Ectodermal cell (in vitro differentiated cells): ENCODE data around the gene H6PD. TPM values are rescaled to one million over a fixed set of nuclear protein-coding genes. Genes with fewer than 3 reads are reported as not detected.

Experiments
- H3K27ac ChIP-seq: 2 replicates; pipeline ENCODE4 v1.7.0; 2013; ENCODE audit warnings: mild to moderate bottlenecking, low read depth, low read length; ENCODE audit not compliant: insufficient read depth, poor library complexity, severe bottlenecking
- H3K27me3 ChIP-seq: 2 replicates; pipeline ENCODE4 v1.7.0; 2013; ENCODE audit warnings: mild to moderate bottlenecking, low read length; ENCODE audit not compliant: insufficient read depth, control insufficient read depth, poor library complexity, severe bottlenecking
- H3K36me3 ChIP-seq: one replicate; pipeline ENCODE4 v1.7.0; 2013; ENCODE audit warnings: low read length; ENCODE audit not compliant: control insufficient read depth, insufficient read depth
- H3K4me1 ChIP-seq: one replicate; pipeline ENCODE4 v1.7.0; 2013; ENCODE audit warnings: low read length; ENCODE audit not compliant: control insufficient read depth, insufficient read depth
- H3K4me3 ChIP-seq: 2 replicates; pipeline ENCODE4 v1.7.0; 2013; ENCODE audit warnings: low read depth, low read length, control low read depth; ENCODE audit not compliant: insufficient read depth
- H3K9me3 ChIP-seq: 2 replicates; pipeline ENCODE4 v1.7.0; 2013; ENCODE audit warnings: mild to moderate bottlenecking, low read length, moderate library complexity; ENCODE audit not compliant: control insufficient read depth
- WGBS, 2 experiments: methylation state at CpG; one replicate each; pipeline ENCODE4 v1.1.7; 2013; ENCODE audit warnings: missing lambda C conversion rate in 2 of 2; 5-methylcytosine and 5-hydroxymethylcytosine counted together
- polyA plus RNA-seq, 4 experiments: library from polyadenylated mRNA; stranded (reverse); fragments of 50-300 nt; gene quantifications; one replicate each; pipeline ENCODE4 v1.2.3, GENCODE V29; 2013

H6PD gene, protein sequence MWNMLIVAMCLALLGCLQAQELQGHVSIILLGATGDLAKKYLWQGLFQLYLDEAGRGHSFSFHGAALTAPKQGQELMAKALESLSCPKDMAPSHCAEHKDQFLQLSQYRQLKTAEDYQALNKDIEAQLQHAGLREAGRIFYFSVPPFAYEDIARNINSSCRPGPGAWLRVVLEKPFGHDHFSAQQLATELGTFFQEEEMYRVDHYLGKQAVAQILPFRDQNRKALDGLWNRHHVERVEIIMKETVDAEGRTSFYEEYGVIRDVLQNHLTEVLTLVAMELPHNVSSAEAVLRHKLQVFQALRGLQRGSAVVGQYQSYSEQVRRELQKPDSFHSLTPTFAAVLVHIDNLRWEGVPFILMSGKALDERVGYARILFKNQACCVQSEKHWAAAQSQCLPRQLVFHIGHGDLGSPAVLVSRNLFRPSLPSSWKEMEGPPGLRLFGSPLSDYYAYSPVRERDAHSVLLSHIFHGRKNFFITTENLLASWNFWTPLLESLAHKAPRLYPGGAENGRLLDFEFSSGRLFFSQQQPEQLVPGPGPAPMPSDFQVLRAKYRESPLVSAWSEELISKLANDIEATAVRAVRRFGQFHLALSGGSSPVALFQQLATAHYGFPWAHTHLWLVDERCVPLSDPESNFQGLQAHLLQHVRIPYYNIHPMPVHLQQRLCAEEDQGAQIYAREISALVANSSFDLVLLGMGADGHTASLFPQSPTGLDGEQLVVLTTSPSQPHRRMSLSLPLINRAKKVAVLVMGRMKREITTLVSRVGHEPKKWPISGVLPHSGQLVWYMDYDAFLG
- polyA plus RNA-seq (2013, experiment 1 of 4), result 12.4 TPM
- polyA plus RNA-seq (2013, experiment 2 of 4), result 15.5 TPM
- polyA plus RNA-seq (2013, experiment 3 of 4), result 10.8 TPM
- 13.6 TPM for polyA plus RNA-seq (2013, experiment 4 of 4)

DNA sequence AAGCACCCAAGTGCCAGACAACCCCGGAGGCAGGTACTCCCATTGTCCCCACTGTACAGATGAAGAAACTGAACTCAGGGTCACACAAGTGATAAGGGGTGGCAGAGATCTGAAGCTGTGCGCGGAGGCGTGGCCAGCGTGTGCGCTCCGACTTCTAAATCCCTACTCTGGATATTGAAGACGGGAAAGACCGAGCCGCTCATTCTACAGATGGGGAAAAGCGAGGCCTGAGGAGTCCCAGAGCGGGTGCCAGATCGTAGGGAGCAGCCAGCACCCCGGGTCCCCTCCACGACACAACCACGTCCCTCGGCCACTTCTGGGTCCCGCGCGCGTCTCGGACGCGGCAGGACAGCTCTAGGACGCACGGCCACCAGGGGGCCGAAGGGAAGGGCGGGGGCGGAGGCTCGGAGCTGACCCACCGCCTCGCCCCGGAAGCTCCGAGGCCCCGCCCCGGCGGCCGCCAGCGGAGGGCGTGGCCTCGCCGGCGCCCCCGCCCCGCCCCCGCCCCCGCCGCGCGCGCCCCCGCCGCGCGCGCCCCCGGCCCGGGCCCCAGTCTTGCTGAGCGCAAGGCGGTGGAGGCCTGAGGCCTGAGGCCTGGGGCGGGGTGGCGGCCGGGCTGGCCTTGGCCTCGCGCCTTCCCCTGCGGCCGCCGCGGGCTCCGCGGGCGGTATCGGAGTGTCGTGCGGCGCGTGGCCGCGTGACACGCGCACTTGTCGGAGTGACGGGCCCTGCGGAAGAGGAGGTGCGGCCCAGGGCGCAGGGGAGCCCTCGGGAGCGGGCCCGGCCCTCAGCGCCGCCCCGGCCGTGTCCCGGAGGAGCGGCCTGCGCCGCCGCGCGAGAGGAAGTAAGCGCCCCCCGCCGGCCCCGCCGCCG lies at the start of gene H6PD:
TSS of gene H6PD (plus strand) at position 552 of the 873 bp plus-strand sequence. CDS start 10,161 bp downstream, outside the sequence.
- Histone ChIP-seq H3K4me3 (peak within 1 kb of the TSS; percentile 76), H3K36me3 (no peaks in the 10 kb centered on the region), H3K27me3 (no peaks in the 10 kb centered on the region), H3K4me1 (no peaks in the 10 kb centered on the region), H3K27ac (no peak within 1 kb of the TSS), H3K9me3 (no peaks in the 10 kb centered on the region)
- 2% methylated on average over 106 of the region's 106 CpGs for WGBS, 2 experiments

DNA sequence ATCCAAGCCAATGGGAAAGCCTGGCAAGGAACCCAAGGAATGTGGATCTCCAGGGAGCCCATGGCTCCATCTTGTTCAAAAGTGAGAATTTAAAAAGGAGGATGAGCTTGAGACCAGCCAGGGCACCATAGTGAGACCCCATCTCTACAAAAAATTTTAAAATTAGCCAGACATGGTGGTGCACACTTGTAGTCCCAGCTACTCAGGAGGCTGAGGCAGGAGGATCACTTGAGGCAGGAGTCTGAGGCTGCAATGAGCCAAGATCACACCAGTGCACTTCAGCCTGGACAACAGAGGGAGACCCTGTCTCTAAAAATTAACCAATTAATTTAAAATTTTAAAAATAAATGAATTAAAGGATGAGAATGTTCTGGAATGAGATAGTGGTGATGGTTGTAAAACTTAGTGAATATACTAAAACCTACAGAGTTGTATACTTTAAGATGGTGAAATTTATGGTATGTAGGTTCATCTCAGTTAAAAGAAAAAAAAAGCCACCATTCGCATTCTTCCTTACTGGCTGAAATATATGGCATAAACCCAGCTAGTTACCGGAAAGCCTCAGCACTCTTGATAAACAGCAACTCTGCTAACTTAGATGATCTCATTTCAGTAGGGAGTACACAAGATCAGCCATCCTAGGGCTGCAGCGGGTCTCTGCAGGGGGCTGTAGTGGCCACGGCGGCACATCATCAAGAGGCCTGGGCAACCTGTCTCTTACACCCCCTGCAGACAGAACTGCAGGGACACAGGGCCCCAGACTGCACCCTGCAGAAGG lies 48.3 kb upstream of the H6PD start:
- WGBS, 2 experiments, result 70 to 77% methylated on average over 5 of the region's 5 CpGs
- no peak overlapping the region for H3K4me3 ChIP-seq
- no peaks in the 10 kb centered on the region for H3K9me3 ChIP-seq
- H3K27me3 ChIP-seq, result peaks cover 28% of the 10 kb centered on the region
- H3K36me3 ChIP-seq, result no peaks in the 10 kb centered on the region
- no peak overlapping the region for H3K27ac ChIP-seq
- H3K4me1 ChIP-seq, result no peaks in the 10 kb centered on the region

DNA sequence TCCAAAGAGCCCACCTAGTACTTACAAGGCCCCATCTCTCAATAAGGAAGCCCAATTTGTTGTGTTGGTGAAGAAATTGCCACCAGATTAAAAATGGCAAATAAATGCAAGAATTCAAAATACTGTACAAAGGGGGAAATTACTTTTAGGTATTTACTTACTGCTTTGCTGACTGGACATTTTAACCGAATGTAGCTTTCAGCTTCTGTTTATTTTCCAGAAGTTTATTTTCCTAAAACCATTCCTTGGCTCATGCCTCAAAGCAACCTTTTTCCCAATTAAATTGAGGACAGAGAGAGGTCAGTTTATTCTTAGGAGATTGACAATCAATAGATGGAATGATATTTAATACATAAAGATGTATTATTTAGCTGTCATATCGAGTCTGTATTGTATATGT lies 47.6 kb upstream of the H6PD start:
- no peak overlapping the region for H3K4me3 ChIP-seq
- peaks cover 20% of the 10 kb centered on the region for H3K27me3 ChIP-seq
- WGBS, 2 experiments, result 80 to 100% methylated on average over 2 of the region's 2 CpGs
- no peaks in the 10 kb centered on the region for H3K9me3 ChIP-seq
- H3K36me3 ChIP-seq, result no peaks in the 10 kb centered on the region
- H3K27ac ChIP-seq, result no peak overlapping the region
- H3K4me1 ChIP-seq, result no peaks in the 10 kb centered on the region

DNA sequence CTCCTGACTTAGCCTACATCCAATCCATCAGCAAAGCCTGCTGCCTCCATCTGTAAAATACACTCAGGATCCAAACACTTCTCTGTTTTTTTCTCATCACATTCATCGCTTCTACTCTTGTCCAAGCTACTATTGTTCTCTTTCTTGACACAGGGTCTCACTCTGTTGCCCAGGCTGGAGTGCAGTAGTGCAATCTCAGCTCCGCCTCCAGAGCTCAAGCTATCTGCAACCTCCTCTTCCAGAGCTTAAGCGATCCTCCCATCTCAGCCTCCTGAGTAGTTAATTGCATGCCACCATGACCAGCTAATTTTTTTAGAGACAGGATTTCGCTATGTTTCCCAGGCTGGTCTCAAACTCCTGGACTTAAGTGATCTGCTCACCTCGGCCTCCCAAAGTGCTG lies 44.3 kb upstream of the H6PD start:
- 93 to 95% methylated on average over 5 of the region's 5 CpGs for WGBS, 2 experiments
- H3K27me3 ChIP-seq, result no peaks in the 10 kb centered on the region
- no peaks in the 10 kb centered on the region for H3K9me3 ChIP-seq
- H3K4me3 ChIP-seq, result no peak overlapping the region
- no peaks in the 10 kb centered on the region for H3K36me3 ChIP-seq
- H3K4me1 ChIP-seq, result no peaks in the 10 kb centered on the region
- H3K27ac ChIP-seq, result no peak overlapping the region

DNA sequence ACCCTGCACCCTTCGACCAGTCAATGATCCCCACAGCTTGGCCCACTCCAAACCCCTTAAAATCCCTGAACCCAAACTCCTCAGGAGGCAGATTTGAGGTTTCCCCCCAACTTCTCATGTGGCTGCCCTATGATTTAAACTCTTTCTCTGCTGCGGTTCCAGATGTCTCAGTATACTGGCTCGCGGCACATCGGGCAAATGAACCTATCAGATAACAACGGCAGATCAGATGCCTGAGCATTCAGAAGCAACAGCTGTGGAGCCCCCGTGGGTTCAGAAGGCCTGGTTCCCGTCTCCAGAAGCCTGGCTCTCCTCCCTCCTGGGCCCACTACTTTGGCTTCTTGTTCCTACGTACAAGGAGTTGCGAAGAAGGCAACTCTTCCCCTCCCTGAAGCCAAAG lies 43.3 kb upstream of the H6PD start:
- peaks cover 2% of the 10 kb centered on the region for H3K27me3 ChIP-seq
- no peaks in the 10 kb centered on the region for H3K9me3 ChIP-seq
- no peak overlapping the region for H3K27ac ChIP-seq
- WGBS, 2 experiments, result 93 to 94% methylated on average over 10 of the region's 10 CpGs
- no peaks in the 10 kb centered on the region for H3K4me1 ChIP-seq
- H3K4me3 ChIP-seq, result no peak overlapping the region
- no peaks in the 10 kb centered on the region for H3K36me3 ChIP-seq

DNA sequence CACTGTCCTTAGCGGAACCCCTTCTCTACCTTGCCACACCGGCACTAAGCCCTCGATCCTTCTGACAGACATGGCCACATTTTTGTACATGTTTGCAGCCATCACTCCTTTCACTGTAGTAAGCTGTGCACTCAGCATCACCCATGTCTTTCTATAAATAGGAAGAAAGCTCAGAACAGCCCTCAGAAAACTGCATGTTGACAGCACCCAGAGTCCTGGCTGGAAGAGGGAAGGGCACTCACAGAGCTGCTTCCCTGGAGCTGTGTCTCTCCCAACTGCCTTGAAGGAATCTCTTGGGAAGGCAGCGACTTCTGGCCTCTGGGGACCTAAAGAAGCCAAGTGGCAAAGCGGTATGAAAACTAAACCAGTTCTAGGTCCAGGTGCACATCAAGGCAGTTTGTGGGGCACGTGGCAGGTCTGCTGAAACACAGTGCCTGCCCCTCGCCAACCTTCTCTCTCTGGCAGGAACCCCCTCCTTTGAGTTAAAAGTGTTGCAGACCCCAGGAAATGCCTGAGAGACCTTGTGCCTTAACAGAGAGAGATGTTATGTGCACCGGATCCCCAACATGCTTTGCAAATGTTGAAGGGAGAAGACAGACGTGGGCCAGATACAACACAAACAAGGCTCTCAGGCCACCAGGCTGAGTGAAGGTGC lies 41.9 kb upstream of the H6PD start:
- Histone ChIP-seq H3K27ac (no peak overlapping the region), H3K9me3 (no peaks in the 10 kb centered on the region), H3K36me3 (no peaks in the 10 kb centered on the region), H3K4me1 (no peaks in the 10 kb centered on the region), H3K4me3 (no peak overlapping the region), H3K27me3 (peaks cover 17% of the 10 kb centered on the region)
- 89 to 91% methylated on average over 9 of the region's 9 CpGs for WGBS, 2 experiments

DNA sequence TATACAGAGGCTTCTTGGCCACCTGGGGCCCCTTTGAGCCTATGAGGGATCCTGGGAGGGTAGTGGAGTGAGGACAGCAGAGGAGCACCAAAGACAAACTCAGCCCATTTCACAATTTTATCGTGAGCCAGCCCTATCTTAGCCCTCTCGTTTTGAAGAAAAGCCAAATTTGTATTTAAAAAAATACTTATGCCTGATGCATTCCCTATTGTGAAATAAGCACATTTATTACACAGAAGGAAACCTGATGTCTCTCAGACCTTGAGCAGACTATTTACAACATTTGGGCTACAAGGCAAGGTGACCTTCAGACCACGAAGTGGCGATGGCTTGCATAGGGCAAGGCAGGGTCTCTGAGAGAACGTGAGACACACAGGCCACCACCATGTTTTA lies 41.3 kb upstream of the H6PD start:
- Histone ChIP-seq H3K36me3 (no peaks in the 10 kb centered on the region), H3K27ac (no peak overlapping the region), H3K9me3 (no peaks in the 10 kb centered on the region), H3K27me3 (peaks cover 22% of the 10 kb centered on the region), H3K4me1 (peaks cover 3% of the 10 kb centered on the region), H3K4me3 (no peak overlapping the region)
- 96 to 98% methylated on average over 5 of the region's 5 CpGs for WGBS, 2 experiments

DNA sequence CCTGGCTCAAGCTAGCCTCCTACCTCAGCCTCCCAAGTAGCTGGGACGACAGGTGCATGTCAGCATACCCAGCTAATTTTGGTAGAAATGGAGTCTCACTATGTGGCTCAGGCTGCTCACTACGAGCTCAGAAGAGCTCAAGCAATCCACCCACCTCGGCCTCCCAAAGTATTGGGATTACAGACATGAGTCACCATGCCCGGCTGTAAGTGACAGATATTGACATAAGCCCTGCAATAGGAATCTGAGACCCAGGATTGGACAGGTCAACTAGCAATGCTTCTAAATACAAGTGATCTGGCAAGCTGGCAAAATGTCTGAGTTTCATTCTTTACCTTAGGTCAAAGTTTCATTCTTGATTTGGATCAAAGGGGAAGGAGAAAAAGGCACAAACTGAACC lies 40.5 kb upstream of the H6PD start:
- WGBS, 2 experiments, result 90 to 91% methylated on average over 4 of the region's 4 CpGs
- H3K27me3 ChIP-seq, result peaks cover 30% of the 10 kb centered on the region
- H3K4me1 ChIP-seq, result peaks cover 7% of the 10 kb centered on the region
- no peak overlapping the region for H3K27ac ChIP-seq
- no peaks in the 10 kb centered on the region for H3K36me3 ChIP-seq
- no peak overlapping the region for H3K4me3 ChIP-seq
- no peaks in the 10 kb centered on the region for H3K9me3 ChIP-seq

DNA sequence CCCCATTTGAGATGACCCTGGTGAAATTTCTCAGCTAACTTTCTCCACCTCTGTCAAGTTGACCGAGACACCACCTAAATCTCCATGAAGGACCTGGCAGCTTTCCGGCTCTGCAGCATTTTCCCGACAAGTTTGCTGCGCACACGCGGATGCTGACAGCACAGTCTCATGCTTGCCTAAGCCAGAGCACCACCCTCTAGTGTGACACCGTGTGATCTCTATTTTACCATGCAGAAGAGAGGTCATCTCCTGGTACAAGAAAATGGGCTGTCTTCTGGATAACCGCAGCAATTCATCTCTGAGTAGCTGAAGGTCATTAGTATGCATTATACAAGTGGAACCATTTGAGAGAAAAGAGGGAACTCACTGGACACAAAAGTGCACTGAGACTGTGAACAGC lies 38.9 kb upstream of the H6PD start:
- no peaks in the 10 kb centered on the region for H3K36me3 ChIP-seq
- WGBS, 2 experiments, result 94 to 97% methylated on average over 8 of the region's 8 CpGs
- no peaks in the 10 kb centered on the region for H3K9me3 ChIP-seq
- peaks cover 19% of the 10 kb centered on the region for H3K4me1 ChIP-seq
- peaks cover 46% of the 10 kb centered on the region for H3K27me3 ChIP-seq
- no peak overlapping the region for H3K4me3 ChIP-seq
- no peak overlapping the region for H3K27ac ChIP-seq
